ENCODE measurements around the gene ATRN.
"Not testable (repeated sequence)": the region's sequence is repeated elsewhere in the genome, so short reads cannot be mapped to it uniquely, and the experiment has no call there.

Gene ATRN

DNA sequence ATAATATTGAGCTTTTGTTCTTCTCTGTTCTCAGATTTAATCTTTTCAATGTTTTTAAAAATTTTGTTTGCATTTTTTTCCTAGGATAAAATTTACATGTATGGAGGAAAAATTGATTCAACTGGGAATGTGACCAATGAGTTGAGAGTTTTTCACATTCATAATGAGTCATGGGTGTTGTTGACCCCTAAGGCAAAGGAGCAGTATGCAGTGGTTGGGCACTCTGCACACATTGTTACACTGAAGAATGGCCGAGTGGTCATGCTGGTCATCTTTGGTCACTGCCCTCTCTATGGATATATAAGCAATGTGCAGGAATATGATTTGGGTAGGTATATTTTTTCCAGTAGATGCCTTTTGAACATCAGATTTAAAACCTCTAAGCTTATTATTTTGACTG is 89.8 kb downstream of the ATRN start:
- in situ Hi-C loops (cut with MboI; ENCODE audit: low sequenced_read_pairs) = no loop called here

GRCh38 chr20:3563133-3563532 is 92.3 kb downstream of the ATRN start:
- in situ Hi-C loops (cut with MboI; ENCODE audit: low sequenced_read_pairs) = no loop called here

DNA sequence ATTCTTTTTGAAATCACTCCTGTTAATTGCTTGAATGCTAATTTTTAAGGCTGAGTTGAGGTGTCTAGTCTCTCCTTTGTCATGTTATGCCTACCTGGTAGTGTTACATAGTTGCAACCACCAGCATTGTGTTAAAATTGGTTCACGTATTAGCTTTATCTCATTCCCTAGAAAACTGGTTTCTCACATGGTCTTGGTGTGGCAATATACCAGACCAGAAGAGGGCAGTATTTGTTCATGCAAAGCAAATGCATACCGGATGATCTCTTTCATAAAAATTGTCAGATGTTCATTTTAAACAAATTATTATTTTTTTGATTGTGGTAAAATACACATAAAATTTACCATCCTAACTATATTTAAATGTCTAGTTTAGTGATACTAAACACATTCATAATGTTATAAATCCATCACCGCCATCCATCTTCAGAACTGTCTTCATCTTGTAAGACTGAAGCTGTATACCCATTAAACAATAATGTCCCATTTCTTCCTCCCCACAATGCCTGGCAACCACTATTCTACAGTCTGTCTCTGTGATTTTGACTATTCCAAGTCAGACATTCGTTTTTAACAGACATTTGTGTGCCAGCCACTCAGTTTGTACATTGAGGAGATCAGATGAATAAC is 92.8 kb downstream of the ATRN start:
- in situ Hi-C loops (cut with MboI; ENCODE audit: low sequenced_read_pairs) = no loop called here

- in situ Hi-C loops (cut with MboI; ENCODE audit: low sequenced_read_pairs) = no loop called here
Measured at GRCh38 chr20:3565851-3566250, 95.0 kb downstream of the ATRN start.

- in situ Hi-C loops (cut with MboI; ENCODE audit: low sequenced_read_pairs) = no loop called here
Measured at GRCh38 chr20:3572151-3572550, 101.3 kb downstream of the ATRN start.

DNA sequence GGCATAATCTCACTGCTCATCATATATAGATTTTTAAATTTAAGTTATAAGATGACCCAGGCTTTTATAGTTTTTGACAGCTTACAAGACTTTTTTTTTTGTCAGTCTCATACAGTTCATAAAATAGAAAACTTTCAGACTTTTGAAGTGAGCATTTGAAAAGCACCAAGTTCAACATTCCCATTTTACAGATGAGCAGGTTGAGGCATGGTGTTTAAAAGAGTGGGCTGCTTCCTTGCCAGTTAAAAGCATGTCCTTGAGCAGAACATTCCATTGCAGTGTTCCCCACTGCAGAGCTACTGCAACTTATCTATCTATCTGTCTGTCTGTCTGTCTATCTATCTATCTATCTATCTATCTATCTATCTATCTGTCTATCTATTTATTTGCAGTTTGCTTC is 105.5 kb downstream of the ATRN start:
- in situ Hi-C loops (cut with MboI; ENCODE audit: low sequenced_read_pairs) = no loop called here

DNA sequence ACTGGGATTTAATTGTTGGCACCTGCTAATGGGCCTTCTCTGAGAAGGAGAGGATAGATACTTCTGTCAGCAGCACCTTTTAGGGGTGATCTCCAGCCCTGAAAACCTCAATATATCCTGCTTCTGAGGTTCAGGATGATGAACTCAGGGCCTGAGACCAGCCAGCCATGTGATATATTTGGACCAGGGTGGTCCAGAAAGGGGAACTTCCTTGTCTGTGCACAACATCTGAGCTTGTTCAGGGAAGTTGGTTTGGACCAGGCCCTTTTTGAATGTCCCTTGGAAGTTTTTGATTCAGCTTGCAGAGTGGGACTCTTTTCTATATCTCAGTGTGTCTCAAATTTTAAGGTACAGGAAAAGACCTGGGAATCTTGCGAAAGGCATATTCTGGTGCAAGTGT is 106.5 kb downstream of the ATRN start:
- in situ Hi-C loops (cut with MboI; ENCODE audit: low sequenced_read_pairs) = no loop called here

GRCh38 chr20:3580412-3580811 is 109.6 kb downstream of the ATRN start:
- in situ Hi-C loops (cut with MboI; ENCODE audit: low sequenced_read_pairs) = no loop called here

- in situ Hi-C loops (cut with MboI; ENCODE audit: low sequenced_read_pairs) = no loop called here
Measured at GRCh38 chr20:3583765-3584164, 112.9 kb downstream of the ATRN start.

GRCh38 chr20:3586093-3586492 is 115.3 kb downstream of the ATRN start:
- in situ Hi-C loops (cut with MboI; ENCODE audit: low sequenced_read_pairs) = no loop called here

GRCh38 chr20:3590164-3590563 is 119.3 kb downstream of the ATRN start:
- in situ Hi-C loops (cut with MboI; ENCODE audit: low sequenced_read_pairs) = no loop called here

DNA sequence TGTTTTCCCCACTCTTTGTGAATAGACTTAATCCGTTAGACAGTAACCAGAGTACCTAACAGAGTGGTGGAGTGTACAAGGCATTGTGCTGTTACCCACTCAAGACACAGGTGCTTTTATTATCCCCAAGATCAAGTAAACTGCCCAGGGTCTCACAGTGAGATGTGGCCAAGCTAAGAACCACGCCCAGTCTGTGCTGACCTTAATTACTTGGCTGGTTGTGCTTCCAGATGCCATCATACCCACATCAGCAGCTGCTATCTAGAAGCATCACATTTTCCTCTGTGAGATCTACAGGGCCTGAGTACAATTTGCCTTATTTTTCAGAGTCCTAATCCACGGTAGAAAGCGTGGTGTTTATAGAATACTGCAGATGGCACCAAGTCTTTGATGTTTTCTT is 122.1 kb downstream of the ATRN start:
- in situ Hi-C loops (cut with MboI; ENCODE audit: low sequenced_read_pairs) = no loop called here

- in situ Hi-C loops (cut with MboI; ENCODE audit: low sequenced_read_pairs) = no loop called here
Measured at GRCh38 chr20:3595541-3595940, 124.7 kb downstream of the ATRN start.

DNA sequence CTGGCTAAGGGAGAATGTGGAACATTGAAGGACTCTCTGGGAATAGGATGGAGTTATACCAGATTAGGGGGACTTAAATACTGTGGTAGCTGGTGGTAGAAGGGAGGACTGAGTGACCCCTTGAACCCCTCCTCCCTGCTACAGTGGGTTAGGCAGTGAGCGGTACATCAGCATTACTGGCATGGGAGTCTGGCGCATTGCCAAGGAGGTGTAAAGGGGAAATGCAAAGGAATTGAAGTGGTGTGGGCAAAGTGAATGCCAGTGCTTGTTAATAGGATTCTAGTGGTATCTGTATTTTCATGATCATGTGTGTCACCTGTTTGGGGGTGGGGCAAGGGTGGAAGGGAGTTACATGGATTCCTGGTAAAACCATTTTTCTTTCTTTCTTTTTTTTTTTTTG is 132.3 kb downstream of the ATRN start:
- in situ Hi-C loops (cut with MboI; ENCODE audit: low sequenced_read_pairs) = no loop called here

GRCh38 chr20:3605386-3605886 is 134.6 kb downstream of the ATRN start:
- in situ Hi-C loops (cut with MboI; ENCODE audit: low sequenced_read_pairs) = not testable (repeated sequence)

DNA sequence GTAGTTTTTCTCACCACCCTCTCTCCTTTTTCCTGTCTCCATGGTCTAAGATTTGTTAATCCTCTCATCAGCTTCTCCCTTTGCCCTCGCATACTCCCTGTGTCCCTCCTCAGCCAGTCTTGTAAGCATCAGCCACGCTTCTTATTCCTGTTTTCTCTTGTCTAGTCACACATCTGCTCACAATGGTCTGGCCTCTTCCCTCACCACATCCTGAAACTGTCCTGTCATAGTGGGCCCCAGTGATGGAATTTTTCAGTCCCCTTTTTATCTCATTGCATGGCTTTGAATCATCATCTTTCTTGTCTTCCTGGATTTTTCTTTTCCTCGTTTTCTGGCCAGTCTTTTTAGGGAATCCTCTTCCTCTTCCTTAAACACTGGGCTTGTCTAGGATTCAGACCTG is 135.2 kb downstream of the ATRN start:
- in situ Hi-C loops (cut with MboI; ENCODE audit: low sequenced_read_pairs) = no loop called here

DNA sequence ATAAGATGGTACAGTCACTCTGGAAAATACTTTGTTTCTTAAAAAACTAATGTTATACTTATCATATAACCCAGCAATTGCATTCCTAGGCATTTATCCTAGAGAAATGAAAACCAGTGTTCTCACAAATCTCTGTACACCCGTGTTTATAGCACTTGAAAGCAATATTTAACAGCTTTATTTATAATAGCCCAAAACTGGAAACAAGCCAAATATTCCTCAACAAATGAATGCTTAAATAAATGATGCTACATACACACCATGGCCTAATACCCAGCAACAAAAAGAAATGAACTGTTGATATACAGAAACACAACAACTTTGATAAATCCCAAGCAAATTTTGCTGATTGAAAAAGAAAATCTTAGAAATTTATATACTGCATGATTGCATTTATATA is 141.1 kb downstream of the ATRN start:
- in situ Hi-C loops (cut with MboI; ENCODE audit: low sequenced_read_pairs) = no loop called here

GRCh38 chr20:3612795-3613572 is 142.2 kb downstream of the ATRN start:
- in situ Hi-C loops (cut with MboI; ENCODE audit: low sequenced_read_pairs) = no loop called here

GRCh38 chr20:3613821-3614440 is 143.1 kb downstream of the ATRN start:
- in situ Hi-C loops (cut with MboI; ENCODE audit: low sequenced_read_pairs) = no loop called here

GRCh38 chr20:3614466-3614865 is 143.6 kb downstream of the ATRN start:
- in situ Hi-C loops (cut with MboI; ENCODE audit: low sequenced_read_pairs) = no loop called here

DNA sequence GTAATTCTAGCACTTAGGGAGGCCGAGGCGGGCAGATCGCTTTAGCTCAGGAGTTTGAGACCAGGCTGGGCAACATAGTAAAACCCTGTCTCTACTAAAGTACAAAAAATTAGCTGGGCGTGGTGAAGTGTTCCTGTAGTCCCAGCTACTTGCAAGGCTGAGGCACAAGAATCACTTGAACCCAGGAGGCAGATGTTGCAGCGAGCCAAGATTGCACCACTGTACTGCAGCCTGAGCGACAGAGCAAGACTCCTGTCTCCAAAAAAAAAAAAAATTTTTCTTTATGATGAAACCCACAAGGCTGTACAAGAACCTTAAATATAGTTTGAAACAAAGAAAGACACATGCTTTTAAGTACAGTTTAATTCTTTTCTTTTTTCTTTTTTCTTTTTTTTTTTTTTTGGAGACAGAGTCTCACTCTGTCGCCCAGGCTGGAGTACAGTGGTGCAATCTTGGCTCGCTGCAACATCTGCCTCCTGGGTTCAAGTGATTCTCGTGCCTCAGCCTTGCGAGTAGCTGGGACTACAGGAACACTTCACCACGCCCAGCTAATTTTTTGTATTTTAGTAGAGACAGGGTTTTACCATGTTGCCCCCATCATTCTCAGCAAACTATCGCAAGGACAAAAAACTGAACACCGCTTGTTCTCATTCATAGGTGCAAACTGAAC is 144.5 kb downstream of the ATRN start:
- in situ Hi-C loops (cut with MboI; ENCODE audit: low sequenced_read_pairs) = not testable (repeated sequence)

DNA sequence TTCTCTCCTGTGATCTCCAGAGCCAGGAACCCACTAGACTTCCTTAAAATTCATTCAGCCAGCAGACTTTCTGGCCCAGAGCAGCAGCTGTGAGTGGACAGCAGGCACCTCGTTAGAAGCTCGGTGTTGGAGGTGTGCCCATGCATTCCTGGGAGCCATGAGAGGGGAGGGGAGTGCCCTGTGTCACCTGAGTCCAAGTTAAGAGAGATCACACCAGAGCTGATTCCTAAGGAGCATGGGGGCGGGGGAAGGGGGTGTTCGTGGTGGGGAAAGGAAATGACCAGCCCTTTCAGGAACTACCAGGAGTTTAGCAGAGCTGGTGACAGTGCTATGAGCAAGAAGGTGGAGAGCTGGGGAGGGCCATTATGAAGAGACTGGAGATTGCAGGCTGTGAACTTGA is 145.4 kb downstream of the ATRN start:
- in situ Hi-C loops (cut with MboI; ENCODE audit: low sequenced_read_pairs) = no loop called here

Measured in hTERT RPE-1 (cell line).